Calu3 (cell line): ENCODE data around the gene PARVB. TPM values are rescaled to one million over a fixed set of nuclear protein-coding genes. Genes with fewer than 3 reads are reported as not detected.

Experiments used
- BruUV-seq: library from RNA; stranded (reverse); fragments of 400-500 nt; replicated peaks from 2 replicates; lab custom pipeline; 2021; lab: Mats Ljungman, UMichigan
- CTCF ChIA-PET: fragments of 300-600 bp; sonication (Branson Sonifier 250); formaldehyde crosslinking; loops from one replicate; lab custom pipeline; 2022; ENCODE audit warnings: antibody characterized with exemption; lab: Charles Lee
- DNase-seq: peaks from one replicate; pipeline ENCODE4 v3.0.0; 2022
- H3K27ac Mint-ChIP-seq: one replicate; pipeline ENCODE4 v1.8.0; 2022; ENCODE audit warnings: mixed read lengths; ENCODE audit not compliant: unreplicated experiment
- H3K27me3 Mint-ChIP-seq: one replicate; pipeline ENCODE4 v1.8.0; 2022; ENCODE audit warnings: mixed read lengths; ENCODE audit not compliant: unreplicated experiment
- H3K36me3 Mint-ChIP-seq: one replicate; pipeline ENCODE4 v1.8.0; 2022; ENCODE audit warnings: mild to moderate bottlenecking, moderate library complexity, mixed read lengths; ENCODE audit not compliant: insufficient read depth, unreplicated experiment
- H3K4me1 Mint-ChIP-seq: one replicate; pipeline ENCODE4 v1.8.0; 2022; ENCODE audit warnings: mild to moderate bottlenecking, low read depth, mixed read lengths; ENCODE audit not compliant: unreplicated experiment
- H3K4me3 Mint-ChIP-seq: one replicate; pipeline ENCODE4 v1.8.0; 2022; ENCODE audit warnings: mild to moderate bottlenecking, low read depth, moderate library complexity, mixed read lengths; ENCODE audit not compliant: unreplicated experiment
- H3K9me3 Mint-ChIP-seq: one replicate; pipeline ENCODE4 v1.8.0; 2022; ENCODE audit warnings: low read depth, mixed read lengths; ENCODE audit not compliant: unreplicated experiment
- CTCF ChIP-seq: fragments of 200-600 bp; IDR thresholded peaks from one replicate; pipeline ENCODE4 v1.8.0; 2022; ENCODE audit warnings: antibody characterized with exemption; ENCODE audit not compliant: unreplicated experiment
- intact Hi-C: fragments of 100-400 bp; cut with micrococcal nuclease; formaldehyde crosslinking; loops from one replicate; pipeline ENCODE4 v1.10.0; 2022; ENCODE audit not compliant: unreplicated experiment
- total RNA-seq: library from RNA; stranded (reverse); gene quantifications from 2 replicates; pipeline ENCODE4 v1.2.3, GENCODE V29; 2022

The PARVB gene
- total RNA-seq, 1 experiment from 2014 or later, result 15.6 TPM

- Mint-ChIP-seq H3K4me3 (no peak overlapping the region), H3K27me3 (peaks cover 84% of the 10 kb centered on the region), H3K9me3 (no peaks in the 10 kb centered on the region), H3K27ac (no peak overlapping the region), H3K36me3 (no peaks in the 10 kb centered on the region), H3K4me1 (peaks cover 14% of the 10 kb centered on the region)
- no TSS peak for BruUV-seq
- DNase-seq, result no peak
- intact Hi-C loops, result no loop called here
- TF ChIP-seq CTCF, result no peak
- CTCF ChIA-PET, result interaction anchor here (0.7 kb wide), 1 partner anchor 375 kb away, joined by 3 read pairs; no protein-coding TSS in a partner anchor
These were observed 172.6 kb downstream of the PARVB start for GRCh38 chr22:44196731-44197131.

GRCh38 chr22:44197271-44197670, 173.2 kb downstream of the PARVB start:
- H3K4me3 Mint-ChIP-seq, result no peak overlapping the region
- peaks cover 84% of the 10 kb centered on the region for H3K27me3 Mint-ChIP-seq
- intact Hi-C loops, result no loop called here
- no TSS peak for BruUV-seq
- no peak overlapping the region for H3K27ac Mint-ChIP-seq
- no peak for TF ChIP-seq CTCF
- CTCF ChIA-PET, result interaction anchor here (0.7 kb wide), 1 partner anchor 375 kb away, joined by 3 read pairs; no protein-coding TSS in a partner anchor
- peaks cover 14% of the 10 kb centered on the region for H3K4me1 Mint-ChIP-seq
- no peaks in the 10 kb centered on the region for H3K9me3 Mint-ChIP-seq
- no peaks in the 10 kb centered on the region for H3K36me3 Mint-ChIP-seq
- no peak for DNase-seq

GRCh38 chr22:44199164-44199563, 175.1 kb downstream of the PARVB start:
- CTCF ChIA-PET, result no interaction called here
- no peak for TF ChIP-seq CTCF
- BruUV-seq, result no TSS peak
- Mint-ChIP-seq H3K27ac (no peak overlapping the region), H3K9me3 (no peaks in the 10 kb centered on the region), H3K4me3 (no peak overlapping the region), H3K36me3 (no peaks in the 10 kb centered on the region), H3K27me3 (peaks cover 84% of the 10 kb centered on the region), H3K4me1 (no peaks in the 10 kb centered on the region)
- intact Hi-C loops, result no loop called here
- no peak for DNase-seq

GRCh38 chr22:44199866-44200265, 175.8 kb downstream of the PARVB start:
- H3K27ac Mint-ChIP-seq, result no peak overlapping the region
- peaks cover 84% of the 10 kb centered on the region for H3K27me3 Mint-ChIP-seq
- no peaks in the 10 kb centered on the region for H3K4me1 Mint-ChIP-seq
- H3K4me3 Mint-ChIP-seq, result no peak overlapping the region
- no peaks in the 10 kb centered on the region for H3K9me3 Mint-ChIP-seq
- no peak for TF ChIP-seq CTCF
- DNase-seq, result no peak
- BruUV-seq, result no TSS peak
- peaks cover 4% of the 10 kb centered on the region for H3K36me3 Mint-ChIP-seq
- CTCF ChIA-PET, result no interaction called here
- intact Hi-C loops, result no loop called here
